ENCODE measurements around the gene BDKRB2.

Gene BDKRB2

GRCh38 chr14:96254687-96255086 is 50.0 kb downstream of the BDKRB2 start:
- no peak for DNase-seq

DNA sequence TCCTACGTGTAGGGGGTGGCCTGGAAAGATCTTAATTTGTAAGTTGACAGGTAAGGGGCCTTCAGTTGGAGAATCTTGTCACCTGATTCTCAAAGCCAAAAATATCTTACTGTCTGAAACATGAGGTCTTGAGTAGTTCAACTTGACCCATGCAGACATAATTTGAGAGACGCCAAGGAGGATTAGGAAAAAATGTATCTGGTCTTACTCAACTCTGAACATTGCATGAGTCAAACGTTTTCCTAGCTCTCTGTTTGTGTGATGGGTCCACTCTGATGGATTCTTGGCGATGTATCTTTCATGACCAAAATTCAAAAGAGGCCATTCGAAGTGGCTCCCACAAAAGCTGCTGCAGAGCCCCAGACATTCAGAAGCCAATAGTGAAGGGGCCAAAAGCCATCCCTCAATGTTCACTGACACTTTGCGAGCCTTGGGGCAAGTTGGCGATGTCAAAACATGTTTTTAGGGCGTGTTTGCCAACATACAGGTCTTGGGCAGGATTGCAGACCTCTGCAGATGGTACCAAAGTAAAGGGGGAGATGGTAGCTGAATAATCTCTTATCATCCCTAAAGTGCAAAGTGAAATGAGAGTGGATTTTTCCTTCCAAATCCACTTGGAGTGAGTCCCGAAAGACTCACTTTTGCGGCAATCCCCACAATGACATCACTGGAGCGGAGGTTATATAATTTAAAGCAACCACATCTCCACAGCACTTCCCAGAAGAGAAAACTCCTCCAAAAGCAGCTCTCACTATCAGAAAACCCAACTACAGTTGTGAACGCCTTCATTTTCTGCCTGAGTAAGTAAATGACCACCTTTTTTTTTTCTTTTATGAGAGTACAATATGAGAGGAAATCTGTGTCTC is 51.1 kb downstream of the BDKRB2 start, which contains the start of gene BDKRB1:
Gene BDKRB1, plus strand, starts transcription at position 710 of the 866 bp plus-strand sequence. CDS start 7,473 bp downstream, outside the sequence.
- DNase-seq, result no peak

- DNase-seq, result no peak
Observed at GRCh38 chr14:96256407-96256806, 51.8 kb downstream of the BDKRB2 start.

- DNase-seq, result no peak
Observed at GRCh38 chr14:96257056-96257455, 52.4 kb downstream of the BDKRB2 start.

- no peak for DNase-seq
Observed at GRCh38 chr14:96257900-96258299, 53.3 kb downstream of the BDKRB2 start.

DNA sequence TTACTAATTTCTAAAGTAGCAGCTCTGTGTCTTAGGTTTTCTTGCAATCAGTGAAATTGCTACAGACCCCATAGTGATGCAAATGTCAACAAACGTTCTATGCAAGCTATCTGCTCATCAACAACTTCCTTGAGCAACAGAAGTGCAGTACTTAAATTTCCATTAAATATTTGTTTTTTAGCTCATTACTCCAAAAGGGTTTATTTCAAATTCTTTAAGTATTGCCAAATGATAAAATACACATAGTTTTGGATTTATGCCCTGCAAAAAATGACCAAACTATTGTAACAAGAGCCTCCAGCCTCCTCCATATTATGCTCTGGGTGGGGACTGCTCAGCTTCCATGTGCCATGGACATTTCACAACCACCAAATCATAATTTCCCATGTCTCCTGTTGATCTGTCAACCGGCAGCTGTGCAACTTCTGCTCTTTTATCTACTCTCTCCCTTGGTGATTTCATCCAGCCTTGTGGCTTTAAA is 55.7 kb downstream of the BDKRB2 start:
- no peak for DNase-seq

- peak; percentile 31 for DNase-seq
Observed at GRCh38 chr14:96261053-96261452, 56.4 kb downstream of the BDKRB2 start.

GRCh38 chr14:96261772-96262655 is 57.4 kb downstream of the BDKRB2 start:
- DNase-seq, result no peak

- no peak for DNase-seq
Observed at GRCh38 chr14:96263347-96264199, 58.9 kb downstream of the BDKRB2 start.

GRCh38 chr14:96264200-96264553 is 59.5 kb downstream of the BDKRB2 start:
- DNase-seq, result no peak

GRCh38 chr14:96264853-96265252 is 60.2 kb downstream of the BDKRB2 start:
- no peak for DNase-seq

DNA sequence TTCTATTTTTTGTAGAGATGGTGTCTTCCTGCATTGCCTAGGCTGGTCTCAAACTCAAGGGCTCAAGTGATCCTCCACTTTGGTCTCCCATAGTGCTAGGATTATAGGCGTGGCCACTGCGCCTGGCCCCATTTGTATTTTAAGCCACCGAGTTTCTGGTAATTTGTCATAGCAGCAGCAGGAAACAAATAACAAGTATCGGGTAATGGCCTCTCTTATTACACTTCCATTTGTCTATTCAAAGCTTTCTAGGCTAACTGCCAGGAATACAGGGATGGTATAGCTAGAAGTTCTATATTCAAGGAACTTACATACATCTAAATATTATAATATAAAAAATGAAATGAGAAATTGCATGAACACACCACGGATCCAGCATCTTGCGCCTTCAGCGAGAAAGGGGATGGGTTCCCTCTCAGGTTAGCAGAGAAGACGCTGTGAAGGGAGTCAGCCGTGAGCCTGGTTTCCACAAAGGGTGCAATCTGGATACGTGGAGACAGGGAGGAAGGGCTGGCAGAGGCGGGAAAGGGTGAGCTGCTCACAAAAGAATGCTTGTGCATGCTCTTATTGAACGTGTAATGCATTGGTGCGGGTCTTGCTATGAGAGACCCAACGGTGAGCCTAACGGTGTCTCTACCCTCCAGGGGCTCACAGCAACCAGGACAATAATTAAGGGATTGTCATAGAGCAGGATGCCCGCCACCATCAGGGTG is 60.9 kb downstream of the BDKRB2 start:
- peak; percentile 14 for DNase-seq

DNA sequence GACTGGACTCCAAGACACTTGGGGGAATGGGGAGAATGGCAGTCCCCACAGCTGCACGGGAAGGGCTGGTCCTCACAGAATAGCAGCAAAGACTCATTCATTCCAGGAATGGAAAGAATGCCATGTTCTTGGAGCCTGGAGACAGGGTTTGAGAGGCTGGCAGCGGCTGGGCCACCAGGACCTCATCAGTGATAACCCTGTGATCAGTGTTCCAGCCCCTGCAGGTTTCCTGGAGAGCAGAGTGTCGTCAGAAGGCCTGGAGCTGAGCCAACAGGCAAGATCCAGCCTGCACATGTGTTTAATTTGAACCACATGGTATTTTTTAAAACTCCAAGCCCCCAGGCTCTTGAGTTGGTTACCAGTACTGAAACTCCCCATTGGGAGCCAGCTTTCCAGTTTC is 62.7 kb downstream of the BDKRB2 start:
- peak; percentile 60 for DNase-seq

GRCh38 chr14:96267916-96268315 is 63.3 kb downstream of the BDKRB2 start:
- DNase-seq, result no peak

- no peak for DNase-seq
Observed at GRCh38 chr14:96268431-96269358, 64.1 kb downstream of the BDKRB2 start.

DNA sequence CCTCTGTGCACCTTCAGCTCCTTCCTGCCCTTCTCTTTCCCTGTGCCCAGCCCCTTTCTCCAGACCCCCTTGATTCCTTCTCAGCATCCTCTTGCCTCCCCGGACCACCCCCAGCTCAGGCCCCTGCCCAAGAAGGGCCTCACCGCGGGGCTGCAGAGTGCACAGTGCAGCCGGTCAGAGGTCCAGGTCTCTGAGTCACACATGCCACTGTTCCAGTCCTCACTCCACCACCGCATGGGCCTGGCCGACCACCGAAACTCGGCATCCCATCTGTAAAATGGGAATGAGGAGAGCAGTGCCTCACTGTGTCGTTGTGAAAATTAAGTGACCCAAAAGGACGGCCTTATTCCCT is 64.7 kb downstream of the BDKRB2 start:
- DNase-seq, result no peak

DNA sequence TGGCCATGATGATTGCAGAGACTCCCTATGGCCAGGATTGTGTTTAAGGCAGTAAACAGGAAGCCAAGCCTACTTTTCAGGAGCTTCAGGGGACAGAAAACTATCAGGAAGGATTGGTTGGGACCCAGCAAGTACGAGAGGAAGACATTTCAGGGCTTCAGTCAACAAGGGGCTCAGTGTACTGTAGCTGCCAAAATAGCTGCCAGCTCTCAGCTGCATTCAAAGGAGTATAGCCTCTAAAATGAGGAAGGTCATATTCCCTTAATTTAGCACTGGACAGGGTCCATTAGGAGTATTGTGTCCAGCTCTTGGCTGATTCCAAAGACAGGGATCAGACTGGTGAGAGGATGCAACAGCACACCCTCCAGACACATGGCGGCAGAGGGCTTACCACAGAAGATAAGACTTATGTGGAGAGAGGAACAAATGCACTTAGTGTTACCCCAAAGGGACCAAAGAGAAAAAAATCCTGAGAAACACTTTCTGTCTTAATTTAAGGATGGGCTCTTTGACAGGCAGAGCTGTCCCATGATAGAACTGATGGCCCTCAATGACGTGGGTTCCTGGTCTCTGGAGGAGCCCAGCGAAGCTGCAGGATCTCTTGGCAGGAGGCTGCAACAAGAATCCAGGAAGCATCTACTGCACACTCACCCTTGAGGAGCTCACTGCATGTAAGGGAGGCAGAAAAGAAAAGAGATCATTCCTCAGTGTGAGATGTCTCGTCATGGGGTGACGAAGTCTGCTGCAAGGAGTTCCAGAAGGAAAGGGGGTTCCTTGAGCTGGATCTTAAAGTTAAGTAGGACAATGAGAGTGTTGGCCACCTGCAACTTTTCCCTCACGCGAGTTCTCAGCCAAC is 66.2 kb downstream of the BDKRB2 start:
- DNase-seq, result no peak

DNA sequence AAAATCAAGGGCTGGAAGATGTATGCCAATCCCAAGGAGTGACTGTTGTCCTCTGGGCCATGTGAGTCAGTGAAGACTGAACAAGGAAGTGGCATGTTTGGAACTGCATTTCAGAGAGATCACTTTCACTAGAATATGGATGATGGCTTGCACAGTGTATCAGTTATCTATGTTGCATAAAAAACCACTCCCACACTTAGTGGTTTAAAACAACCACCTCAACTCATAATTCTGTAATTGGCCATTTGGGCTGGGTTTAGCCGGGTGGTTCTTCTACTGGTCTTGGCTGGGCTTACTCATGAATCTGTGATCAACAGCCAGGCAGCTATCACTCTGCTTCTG is 66.8 kb downstream of the BDKRB2 start:
- no peak for DNase-seq

- no peak for DNase-seq
Observed at GRCh38 chr14:96272777-96273473, 68.3 kb downstream of the BDKRB2 start.

Measured in NCI-H510A (cell line).